Activated CD4-positive, alpha-beta T cell treated with anti-CD3 and anti-CD28 coated beads for 48 hours (primary cell): ENCODE results near the gene PIBF1.

ENCODE experiments used
- DNase-seq: peaks from one replicate; pipeline ENCODE4 v3.0.0-alpha.2; 2020

The PIBF1 gene

DNA sequence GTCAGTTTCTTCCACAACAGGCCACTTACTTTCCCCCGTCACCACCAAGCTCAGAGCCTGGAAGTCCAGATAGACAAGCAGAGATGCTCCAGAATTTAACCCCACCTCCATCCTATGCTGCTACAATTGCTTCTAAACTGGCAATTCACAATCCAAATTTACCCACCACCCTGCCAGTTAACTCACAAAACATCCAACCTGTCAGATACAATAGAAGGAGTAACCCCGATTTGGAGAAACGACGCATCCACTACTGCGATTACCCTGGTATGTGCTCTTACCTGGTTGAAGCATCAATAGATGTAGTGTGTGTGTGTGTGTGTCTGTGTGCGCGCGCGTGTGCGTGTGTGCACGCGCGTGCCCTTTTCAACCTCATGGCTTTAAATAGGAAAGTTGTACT is 280.5 kb downstream of the PIBF1 start:
- no peak for DNase-seq

DNA sequence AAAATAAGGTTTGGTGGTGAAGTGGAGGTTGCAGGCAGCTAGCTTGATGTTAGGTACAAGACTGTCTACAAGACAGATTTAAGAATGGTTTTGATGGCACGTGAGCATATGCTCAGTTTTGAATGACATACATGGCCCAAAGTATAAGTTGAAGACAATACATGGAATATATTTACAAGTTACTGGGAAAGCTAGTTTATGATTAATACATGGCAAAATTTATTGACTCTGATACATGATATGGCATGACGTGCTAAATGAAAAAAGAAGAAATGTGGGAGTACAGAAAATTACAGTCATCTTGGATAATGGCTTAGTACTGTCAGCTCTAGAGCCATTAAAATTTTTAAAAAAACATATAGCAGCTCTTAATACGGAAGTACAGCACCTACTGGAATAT is 281.2 kb downstream of the PIBF1 start:
- no peak for DNase-seq

DNA sequence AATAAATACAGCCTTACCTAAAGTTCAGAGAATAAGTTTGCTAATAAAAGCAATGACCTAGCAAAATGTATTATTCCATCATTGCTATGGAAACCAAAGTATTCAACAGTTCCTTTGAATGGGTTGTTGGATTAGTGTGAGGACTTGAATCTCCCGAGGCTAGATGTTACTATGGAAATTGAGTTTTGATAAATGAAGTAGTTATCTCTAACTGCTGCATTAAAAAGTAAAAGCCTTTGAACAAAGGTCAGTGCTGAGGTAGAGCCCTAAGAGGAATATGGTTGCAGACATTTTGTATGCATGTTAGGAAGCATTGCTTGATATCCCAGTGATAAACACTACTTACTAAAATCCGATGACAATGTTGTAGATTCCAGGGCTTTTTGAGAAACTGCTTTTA is 283.1 kb downstream of the PIBF1 start:
- no peak for DNase-seq

DNA sequence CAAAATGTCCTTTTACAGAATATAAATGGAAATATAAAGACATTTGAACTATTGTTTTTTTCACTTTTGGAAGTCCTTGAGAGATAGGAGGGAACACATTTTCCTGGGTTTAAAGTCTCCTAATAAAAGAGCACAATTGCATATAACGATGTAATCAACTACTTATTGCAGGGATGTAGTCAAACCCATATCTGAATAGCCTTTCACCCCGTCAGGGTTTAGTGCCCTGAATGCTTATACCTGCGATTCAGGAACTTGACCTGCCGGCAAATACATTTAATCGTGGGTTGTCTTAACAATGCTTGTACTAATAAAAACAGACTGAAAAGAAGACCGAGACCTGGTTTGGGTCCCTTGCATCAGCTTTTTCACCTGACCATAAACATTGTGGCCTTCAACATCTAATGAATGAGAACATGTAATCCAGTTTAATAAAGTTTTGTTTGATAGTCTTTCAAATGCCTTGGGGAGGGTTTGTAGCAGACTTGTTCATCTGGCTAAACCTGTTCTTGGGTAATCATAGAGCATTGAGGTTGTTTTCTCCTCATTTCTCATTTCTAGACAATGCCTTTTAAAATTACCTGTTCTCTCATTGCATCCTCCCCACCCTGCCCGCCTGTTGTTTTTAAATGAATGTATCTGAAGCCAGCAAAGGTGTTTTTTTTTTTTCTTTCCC is 283.9 kb downstream of the PIBF1 start:
- no peak for DNase-seq
